Activated CD4-positive, alpha-beta T cell treated with anti-CD3 and anti-CD28 coated beads, Interleukin-2, amount 50 U/mL, for 1 hour (primary cell): ENCODE results near the gene SIX5.

Experiments
- DNase-seq: peaks from one replicate; pipeline ENCODE4 v3.0.0-alpha.2; 2020

The SIX5 gene

GRCh38 chr19:45792470-45793177 is 23.6 kb upstream of the SIX5 start, which contains the start of gene DMWD:
DMWD (minus strand) TSS chr19:45792845; CDS start chr19:45792756, 89 bp downstream.
- DNase-seq, result peak; percentile 100

- DNase-seq, result no peak
Measured at GRCh38 chr19:45791744-45792469, 22.9 kb upstream of the SIX5 start.

DNA sequence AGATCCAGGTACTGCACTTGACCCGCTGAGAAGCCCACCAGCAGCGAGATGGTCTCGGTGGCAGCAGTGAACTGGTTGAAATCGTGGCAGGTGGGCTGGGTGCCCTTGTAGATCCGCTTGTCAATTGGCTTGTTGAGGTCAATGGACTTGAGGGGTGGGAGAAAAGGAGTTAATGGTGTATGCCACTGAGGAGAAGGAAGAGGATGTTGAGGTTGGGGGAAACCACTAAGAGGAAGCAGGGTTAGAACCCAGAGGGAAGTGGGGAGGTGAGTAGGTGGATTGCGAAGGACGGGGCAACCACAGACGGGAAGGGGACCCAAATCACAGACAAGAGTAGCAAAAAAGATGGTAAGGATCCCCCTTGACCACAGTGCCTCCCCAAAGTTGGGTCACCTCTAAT is 21.9 kb upstream of the SIX5 start:
- no peak for DNase-seq

DNA sequence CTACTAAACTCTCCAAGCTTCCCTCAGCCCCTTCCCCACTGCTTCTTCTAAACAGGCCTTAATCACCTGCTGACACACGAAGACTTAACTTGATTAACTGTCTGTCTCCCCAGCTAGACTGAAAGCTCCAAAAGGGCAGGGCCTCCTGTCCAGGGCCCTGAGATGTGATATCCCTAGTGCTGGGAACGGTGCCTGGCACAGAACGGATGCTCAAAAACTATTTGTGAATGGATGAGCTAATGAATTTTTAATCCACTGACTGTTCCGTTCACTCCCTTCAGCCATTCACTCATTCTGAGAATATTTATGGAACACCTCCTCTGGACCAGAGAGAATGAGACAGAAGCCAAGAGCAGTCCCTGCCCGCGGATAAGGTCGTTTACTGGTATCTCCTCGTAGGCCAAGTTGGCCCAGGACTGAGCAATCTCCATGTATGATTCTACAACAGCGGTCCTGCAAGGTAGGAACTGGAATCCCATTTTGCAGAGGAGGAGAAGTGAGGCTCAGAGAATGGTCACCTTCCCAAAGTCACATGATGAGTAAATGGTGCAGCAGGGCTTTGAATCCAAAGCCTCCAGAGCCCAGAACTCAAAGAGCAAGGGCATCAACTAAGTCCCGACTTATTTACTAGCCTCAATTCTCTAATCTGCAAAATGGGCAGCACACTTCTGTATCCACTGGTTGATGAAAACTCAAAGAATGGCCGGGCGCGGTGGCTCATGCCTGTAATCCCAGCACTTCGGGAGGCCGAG is 20.2 kb upstream of the SIX5 start:
- no peak for DNase-seq

- no peak for DNase-seq
Measured at GRCh38 chr19:45786533-45786894, 17.5 kb upstream of the SIX5 start.

- no peak for DNase-seq
Measured at GRCh38 chr19:45785781-45786532, 16.9 kb upstream of the SIX5 start.

DNA sequence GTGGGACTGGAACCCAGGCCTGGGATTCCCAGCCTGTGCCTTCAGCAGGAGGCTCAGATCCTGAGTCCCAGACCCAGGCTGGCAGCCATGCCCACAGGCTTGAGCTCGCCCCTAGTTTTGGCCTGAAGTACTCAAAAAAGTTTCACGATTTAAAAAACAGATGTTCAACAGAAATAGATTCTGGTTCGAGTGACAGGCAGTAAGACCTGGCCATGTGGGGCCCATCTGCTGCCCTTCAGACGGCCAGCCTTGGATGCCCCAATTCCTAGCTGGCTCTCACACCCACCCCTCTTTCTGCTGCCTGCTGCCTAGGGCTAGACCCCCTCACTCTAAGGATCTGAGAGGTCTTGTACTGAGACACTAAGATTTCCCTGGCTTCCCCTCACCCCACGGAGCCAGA is 16.0 kb upstream of the SIX5 start:
- no peak for DNase-seq

- DNase-seq, result no peak
Measured at GRCh38 chr19:45784096-45784495, 15.0 kb upstream of the SIX5 start.

GRCh38 chr19:45782820-45783785 is 14.1 kb upstream of the SIX5 start:
- DNase-seq, result no peak

- DNase-seq, result no peak
Measured at GRCh38 chr19:45782162-45782691, 13.2 kb upstream of the SIX5 start, which contains the start of gene DMPK. DMPK (minus strand) TSS chr19:45782490; CDS start chr19:45782352, 138 bp downstream.

- DNase-seq, result no peak
Measured at GRCh38 chr19:45781214-45782161, 12.4 kb upstream of the SIX5 start.

GRCh38 chr19:45780448-45781213 is 11.6 kb upstream of the SIX5 start:
- no peak for DNase-seq

- DNase-seq, result no peak
Measured at GRCh38 chr19:45780146-45780447, 11.0 kb upstream of the SIX5 start.

GRCh38 chr19:45779231-45780145 is 10.4 kb upstream of the SIX5 start:
- peak; percentile 80 for DNase-seq

DNA sequence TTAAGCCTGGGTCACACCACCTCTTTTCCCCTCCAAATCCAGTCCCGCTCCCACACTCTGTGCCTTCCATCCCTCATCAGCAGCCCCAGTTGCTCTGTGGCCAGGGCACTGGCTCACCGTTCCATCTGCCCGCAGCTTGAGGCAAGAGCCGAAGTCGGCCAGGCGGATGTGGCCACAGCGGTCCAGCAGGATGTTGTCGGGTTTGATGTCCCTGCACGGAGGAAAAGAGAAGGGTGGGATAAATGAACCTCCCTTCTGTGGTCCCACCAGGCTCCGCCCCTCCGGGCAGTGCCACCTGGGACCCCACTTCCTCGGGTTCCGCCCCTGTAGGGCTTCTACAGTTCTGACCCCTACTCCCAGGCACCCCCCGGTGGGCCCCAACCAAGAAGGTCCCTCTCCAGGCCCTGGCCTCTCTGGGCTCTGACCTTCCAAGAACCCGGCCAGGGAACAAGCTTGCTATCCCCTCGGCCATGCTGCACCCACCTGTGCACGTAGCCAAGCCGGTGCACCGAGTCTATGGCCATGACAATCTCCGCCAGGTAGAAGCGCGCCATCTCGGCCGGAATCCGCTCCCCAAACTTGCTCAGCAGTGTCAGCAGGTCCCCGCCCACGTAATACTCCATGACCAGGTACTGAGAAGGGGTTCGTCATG is 9.1 kb upstream of the SIX5 start:
- DNase-seq, result no peak

DNA sequence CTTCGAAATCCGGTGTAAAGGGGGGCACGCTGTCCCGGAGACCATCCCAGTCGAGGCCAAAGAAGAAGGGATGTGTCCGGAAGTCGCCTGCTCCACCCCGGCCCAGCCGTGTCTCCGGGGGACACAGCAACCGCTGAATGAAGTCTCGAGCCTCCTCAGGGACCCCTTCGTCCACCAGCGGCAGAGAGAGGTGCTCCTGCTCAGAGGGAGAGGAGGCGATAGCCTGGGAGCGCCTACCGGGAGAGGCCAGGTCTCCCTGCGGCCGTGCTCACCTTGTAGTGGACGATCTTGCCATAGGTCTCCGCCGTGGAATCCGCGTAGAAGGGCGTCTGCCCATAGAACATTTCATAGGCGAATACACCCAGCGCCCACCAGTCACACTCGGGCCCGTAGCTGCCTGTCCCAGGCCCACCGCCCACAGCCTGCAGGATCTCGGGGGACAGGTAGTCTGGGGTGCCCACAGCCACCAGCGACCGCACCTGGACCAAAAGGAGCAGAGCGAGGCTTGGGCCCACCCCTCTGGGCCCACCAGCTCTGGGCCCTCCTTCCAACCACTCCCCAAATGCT is 8.4 kb upstream of the SIX5 start:
- no peak for DNase-seq

- DNase-seq, result no peak
Measured at GRCh38 chr19:45774765-45775164, 5.7 kb upstream of the SIX5 start.

- DNase-seq, result no peak
Measured at GRCh38 chr19:45773384-45773783, 4.3 kb upstream of the SIX5 start.
